PC-3 (cell line): Measurements from ENCODE around the gene KRT86. TPM values are rescaled to one million over a fixed set of nuclear protein-coding genes. Genes with fewer than 3 reads are reported as not detected.

Experiments
- ATAC-seq: fragments of 200-7000 bp; cut with Tn5 transposase; 2 replicates; pipeline ENCODE4 v1.9.1; 2020; ENCODE audit warnings: mild to moderate bottlenecking, moderate library complexity
- BruUV-seq: library from RNA; stranded (reverse); fragments of 400-500 nt; replicated peaks from 2 replicates; lab custom pipeline; 2021; lab: Mats Ljungman, UMichigan
- CTCF ChIA-PET: fragments of 300-600 bp; sonication (Branson Sonifier 250); formaldehyde crosslinking; loops from one replicate; lab custom pipeline; 2022; ENCODE audit warnings: antibody characterized with exemption; lab: Charles Lee
- POLR2A ChIA-PET: fragments of 300-600 bp; sonication (Branson Sonifier 250); formaldehyde crosslinking; loops from one replicate; lab custom pipeline; 2022; ENCODE audit warnings: antibody characterized with exemption; ENCODE audit not compliant: unreplicated experiment; lab: Charles Lee
- DNase-seq: peaks from one replicate; pipeline ENCODE4 v3.0.0-alpha.2; 2015
- H2AFZ ChIP-seq: fragments of 300-600 bp; sonication (generic); 2 replicates; pipeline ENCODE4 v1.6.0; 2016; ENCODE audit warnings: antibody characterized with exemption, low read length
- H3F3A ChIP-seq: fragments of 300-600 bp; sonication (generic); one replicate; pipeline ENCODE4 v1.6.0; 2017; ENCODE audit warnings: antibody characterized with exemption, low read length, control low read depth, mild to moderate bottlenecking; ENCODE audit not compliant: unreplicated experiment
- H3K27ac ChIP-seq: fragments of 300-600 bp; sonication (generic); 2 replicates; pipeline ENCODE4 v1.5.1; 2016; ENCODE audit warnings: mild to moderate bottlenecking, low read length
- H3K27me3 ChIP-seq: fragments of 300-600 bp; sonication (generic); 2 replicates; pipeline ENCODE4 v1.6.1; 2016; ENCODE audit warnings: low read length, mixed read lengths
- H3K36me3 ChIP-seq: fragments of 300-600 bp; sonication (generic); 2 replicates; pipeline ENCODE4 v1.6.1; 2016; ENCODE audit warnings: low read depth, mixed run types, low read length, mixed read lengths
- H3K4me1 ChIP-seq: fragments of 300-600 bp; sonication (generic); 2 replicates; pipeline ENCODE4 v1.5.1; 2016; ENCODE audit warnings: low read length; ENCODE audit not compliant: insufficient read depth
- H3K4me2 ChIP-seq: fragments of 300-600 bp; sonication (generic); 2 replicates; pipeline ENCODE4 v1.6.0; 2016; ENCODE audit warnings: low read length
- H3K4me3 ChIP-seq: fragments of 300-600 bp; sonication (generic); 2 replicates; pipeline ENCODE4 v1.5.1; 2016; ENCODE audit warnings: mild to moderate bottlenecking, low read length, mixed read lengths
- H3K79me2 ChIP-seq: fragments of 300-600 bp; sonication (generic); 2 replicates; pipeline ENCODE4 v1.6.1; 2017; ENCODE audit warnings: low read length, mixed read lengths
- H3K9ac ChIP-seq: fragments of 300-600 bp; sonication (generic); 2 replicates; pipeline ENCODE4 v1.6.0; 2016; ENCODE audit warnings: mild to moderate bottlenecking, low read length
- H3K9me2 ChIP-seq: fragments of 300-600 bp; sonication (generic); replicated peaks from 2 replicates; pipeline ENCODE4 v1.6.1; 2016; ENCODE audit warnings: mixed run types, low read length, mixed read lengths
- H3K9me3 ChIP-seq: fragments of 300-600 bp; sonication (generic); 2 replicates; pipeline ENCODE4 v1.6.1; 2016; ENCODE audit warnings: low read length, mixed read lengths
- H4K20me1 ChIP-seq: fragments of 300-600 bp; sonication (generic); 2 replicates; pipeline ENCODE4 v1.6.1; 2016; ENCODE audit warnings: low read length, mixed read lengths
- EZH2phosphoT487 ChIP-seq: fragments of 300-600 bp; sonication (generic); IDR thresholded peaks from 2 replicates; pipeline ENCODE4 v1.6.1; 2018; ENCODE audit warnings: mild to moderate bottlenecking, antibody characterized with exemption, low read length, borderline replicate concordance
- intact Hi-C: fragments of 100-400 bp; cut with micrococcal nuclease; formaldehyde crosslinking; loops from 2 replicates; pipeline ENCODE4 v1.9.0; 2023
- total RNA-seq: library from RNA; depleted of rRNA; stranded (reverse); fragments of >200 nt; gene quantifications from 2 replicates; pipeline ENCODE4 v1.2.3, GENCODE V29; 2014
- TF ChIP-seq, protein P1 (sequence below): fragments of 300-600 bp; sonication (generic); conservative IDR thresholded peaks from 2 replicates; pipeline ENCODE4 v1.5.1; 2017; ENCODE audit warnings: antibody characterized with exemption, low read depth, mild to moderate bottlenecking, low read length

The KRT86 gene
- total RNA-seq, 1 experiment from 2014 or later, result 1.2 TPM

DNA sequence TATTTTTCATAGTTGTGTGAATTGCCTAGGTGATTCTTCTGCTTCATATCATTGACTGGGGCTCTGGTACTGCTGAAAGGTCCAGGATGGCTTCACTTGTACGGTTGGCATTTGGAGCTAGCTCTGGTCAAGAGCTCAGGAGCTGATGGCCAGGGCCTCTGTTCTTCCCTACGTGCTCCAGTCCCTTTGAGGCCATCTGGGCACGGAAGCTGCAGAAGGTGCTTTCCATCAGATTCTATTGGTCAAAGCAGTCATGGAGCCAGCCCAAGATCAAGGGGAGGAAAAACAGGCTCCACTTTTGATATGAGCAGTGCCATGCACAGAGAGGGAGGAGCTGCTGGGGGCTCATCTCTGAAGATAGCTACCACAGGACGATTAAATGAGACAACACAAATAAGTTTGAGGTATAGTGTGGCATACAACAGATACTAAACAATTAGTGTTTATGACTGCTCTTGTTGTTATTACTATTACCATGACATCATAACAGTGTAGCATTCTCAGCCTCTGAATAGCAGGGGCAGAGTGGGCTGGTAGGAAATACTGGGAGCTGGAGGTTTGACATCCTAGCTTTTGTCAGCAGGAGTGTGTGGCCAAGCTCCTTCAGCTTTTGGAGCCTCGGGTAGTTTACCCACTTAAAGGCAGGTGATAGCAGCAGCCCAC, 36.3 kb downstream of the KRT86 start:
- H3K9ac ChIP-seq, result no peak overlapping the region
- no peaks in the 10 kb centered on the region for H3K9me3 ChIP-seq
- no peaks in the 10 kb centered on the region for H3K9me2 ChIP-seq
- intact Hi-C loops, result no loop called here
- POLR2A ChIA-PET, result interaction anchor here (0.5 to 1.2 kb wide), 2 partner anchors 33 to 162 kb away, joined by 3 to 12 read pairs; no protein-coding TSS in a partner anchor
- no peak overlapping the region for H3K4me3 ChIP-seq
- CTCF ChIA-PET, result interaction anchor here (0.6 to 0.7 kb wide), 2 partner anchors 17 to 345 kb away, joined by 3 read pairs; no protein-coding TSS in a partner anchor
- ATAC-seq, result no peak
- no peaks in the 10 kb centered on the region for H3K79me2 ChIP-seq
- no peak for DNase-seq
- no peaks in the 10 kb centered on the region for H4K20me1 ChIP-seq
- TF ChIP-seq, protein P1, sequence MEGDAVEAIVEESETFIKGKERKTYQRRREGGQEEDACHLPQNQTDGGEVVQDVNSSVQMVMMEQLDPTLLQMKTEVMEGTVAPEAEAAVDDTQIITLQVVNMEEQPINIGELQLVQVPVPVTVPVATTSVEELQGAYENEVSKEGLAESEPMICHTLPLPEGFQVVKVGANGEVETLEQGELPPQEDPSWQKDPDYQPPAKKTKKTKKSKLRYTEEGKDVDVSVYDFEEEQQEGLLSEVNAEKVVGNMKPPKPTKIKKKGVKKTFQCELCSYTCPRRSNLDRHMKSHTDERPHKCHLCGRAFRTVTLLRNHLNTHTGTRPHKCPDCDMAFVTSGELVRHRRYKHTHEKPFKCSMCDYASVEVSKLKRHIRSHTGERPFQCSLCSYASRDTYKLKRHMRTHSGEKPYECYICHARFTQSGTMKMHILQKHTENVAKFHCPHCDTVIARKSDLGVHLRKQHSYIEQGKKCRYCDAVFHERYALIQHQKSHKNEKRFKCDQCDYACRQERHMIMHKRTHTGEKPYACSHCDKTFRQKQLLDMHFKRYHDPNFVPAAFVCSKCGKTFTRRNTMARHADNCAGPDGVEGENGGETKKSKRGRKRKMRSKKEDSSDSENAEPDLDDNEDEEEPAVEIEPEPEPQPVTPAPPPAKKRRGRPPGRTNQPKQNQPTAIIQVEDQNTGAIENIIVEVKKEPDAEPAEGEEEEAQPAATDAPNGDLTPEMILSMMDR, result no peak
- peaks cover 11% of the 10 kb centered on the region for H3K4me1 ChIP-seq
- H3K36me3 ChIP-seq, result no peaks in the 10 kb centered on the region
- no peaks in the 10 kb centered on the region for H3K27me3 ChIP-seq
- H3F3A ChIP-seq, result no peaks in the 10 kb centered on the region
- H3K27ac ChIP-seq, result no peak overlapping the region
- no TSS peak for BruUV-seq
- H2AFZ ChIP-seq, result no peak overlapping the region
- no peak overlapping the region for H3K4me2 ChIP-seq

DNA sequence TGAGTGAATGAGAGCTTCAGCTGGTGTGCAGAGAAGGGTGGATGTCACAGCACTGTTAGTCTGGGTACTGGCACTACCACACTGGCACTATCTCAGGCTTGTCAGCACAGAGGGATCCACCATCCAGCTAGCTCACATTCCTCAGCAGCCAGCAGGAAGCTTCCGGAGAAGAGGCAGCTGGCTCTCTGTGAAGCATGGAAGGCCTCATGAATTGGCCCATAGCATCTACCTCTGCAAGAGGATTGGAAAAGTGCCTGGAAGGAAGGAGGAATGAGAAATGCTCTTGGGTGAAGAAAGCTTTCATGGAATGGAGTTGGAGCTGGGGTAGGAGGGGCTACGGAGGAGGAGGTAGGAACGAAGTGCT, 36.8 kb downstream of the KRT86 start:
- DNase-seq (no peak), ATAC-seq (no peak)
- Histone ChIP-seq H3K9me3 (no peaks in the 10 kb centered on the region), H3K36me3 (no peaks in the 10 kb centered on the region), H3K9me2 (no peaks in the 10 kb centered on the region), H3K4me1 (peaks cover 11% of the 10 kb centered on the region), H3K9ac (no peak overlapping the region), H3F3A (no peaks in the 10 kb centered on the region), H3K4me2 (no peak overlapping the region), H3K27ac (no peak overlapping the region), H2AFZ (no peak overlapping the region), H3K27me3 (no peaks in the 10 kb centered on the region), H3K4me3 (no peak overlapping the region), H4K20me1 (no peaks in the 10 kb centered on the region), H3K79me2 (no peaks in the 10 kb centered on the region)
- CTCF ChIA-PET, result interaction anchor here (0.6 kb wide), 1 partner anchor 346 kb away, joined by 3 read pairs; no protein-coding TSS in a partner anchor
- no TSS peak for BruUV-seq
- POLR2A ChIA-PET, result interaction anchor here (0.5 to 1.2 kb wide), 2 partner anchors 33 to 163 kb away, joined by 3 to 12 read pairs; no protein-coding TSS in a partner anchor
- TF ChIP-seq EZH2phosphoT487, result no peak
- intact Hi-C loops, result no loop called here

DNA sequence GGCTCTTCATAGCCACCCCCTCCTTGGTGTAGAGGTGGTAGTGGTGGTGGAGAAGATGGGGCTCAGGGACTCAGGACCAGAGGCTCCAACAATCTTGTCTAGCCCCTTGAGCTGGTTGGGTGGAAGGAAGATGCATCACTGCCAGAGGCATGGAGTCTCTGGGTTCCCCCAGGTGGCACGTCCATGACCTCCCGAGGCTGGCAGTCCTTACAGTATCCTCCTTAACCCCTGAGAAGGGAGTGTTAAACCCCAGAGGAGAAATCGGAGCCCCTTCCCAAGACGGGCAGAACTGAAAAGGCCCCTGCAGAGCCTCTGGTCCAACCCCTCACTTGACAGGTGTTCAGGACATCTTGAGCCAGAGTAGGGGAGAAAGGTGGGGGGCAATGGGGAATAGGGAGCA, 37.6 kb downstream of the KRT86 start:
- intact Hi-C loops, result no loop called here
- Histone ChIP-seq H3K27ac (no peak overlapping the region), H2AFZ (no peak overlapping the region), H3K4me3 (no peak overlapping the region), H3F3A (no peaks in the 10 kb centered on the region), H3K4me2 (no peak overlapping the region), H3K79me2 (no peaks in the 10 kb centered on the region), H3K36me3 (no peaks in the 10 kb centered on the region), H4K20me1 (no peaks in the 10 kb centered on the region), H3K27me3 (no peaks in the 10 kb centered on the region), H3K9me3 (no peaks in the 10 kb centered on the region), H3K4me1 (peaks cover 11% of the 10 kb centered on the region), H3K9me2 (no peaks in the 10 kb centered on the region), H3K9ac (no peak overlapping the region)
- no TSS peak for BruUV-seq
- TF ChIP-seq, protein P1, result no peak
- DNase-seq, result no peak
- ChIA-PET POLR2A (no interaction called here), CTCF (no interaction called here)
- no peak for ATAC-seq
